AG04450 (cell line): Measurements from ENCODE around the gene SPAG9. TPM values are rescaled to one million over a fixed set of nuclear protein-coding genes. Genes with fewer than 3 reads are reported as not detected.
"Not testable (repeated sequence)": the region's sequence is repeated elsewhere in the genome, so short reads cannot be mapped to it uniquely, and the experiment has no call there.

ENCODE experiments used
- CTCF ChIA-PET: fragments of 300-600, 350-600 bp; formaldehyde crosslinking; extraction: SDS; loops from one replicate; lab custom pipeline; 2022; ENCODE audit warnings: antibody characterized with exemption, inconsistent platforms; lab: Charles Lee
- POLR2A ChIA-PET: fragments of 350-600 bp; formaldehyde crosslinking; extraction: SDS; loops from one replicate; lab custom pipeline; 2021; ENCODE audit warnings: antibody characterized with exemption, inconsistent platforms; lab: Yijun Ruan, JAX
- DNase-seq: peaks from one replicate; pipeline ENCODE4 v3.0.0-alpha.2; 2011; ENCODE audit warnings: low read depth, low spot score
- H3K27ac ChIP-seq: one replicate; pipeline ENCODE4 v1.5.1; 2012; ENCODE audit warnings: low read depth, low read length, control low read depth
- H3K27me3 ChIP-seq: one replicate; pipeline ENCODE4 v1.6.0; 2012; ENCODE audit warnings: low read length; ENCODE audit not compliant: control insufficient read depth, insufficient read depth
- H3K4me3 ChIP-seq: 2 replicates; pipeline ENCODE4 v1.5.1; 2011; ENCODE audit warnings: mild to moderate bottlenecking, low read depth, low read length, control low read depth
- H3K9me3 ChIP-seq: 2 replicates; pipeline ENCODE4 v1.5.1; 2012; ENCODE audit warnings: low read length; ENCODE audit not compliant: control insufficient read depth, insufficient read depth
- polyA plus RNA-seq: library from polyadenylated mRNA; depleted of rRNA; stranded (reverse); fragments of >200 nt; gene quantifications from 2 replicates; pipeline ENCODE4 v1.2.3, GENCODE V29; 2011
- TF ChIP-seq, protein P1 (sequence below): IDR thresholded peaks from 2 replicates; pipeline ENCODE4 v1.5.1; 2011; ENCODE audit warnings: low read depth, low read length, control low read depth, inconsistent platforms

SPAG9 gene
- polyA plus RNA-seq, 1 experiment = 42.1 TPM

GRCh38 chr17:50944054-50944901 is 176.4 kb downstream of the SPAG9 start:
- no peak overlapping the region for H3K27ac ChIP-seq
- POLR2A ChIA-PET = interaction anchor here (0.5 to 2.7 kb wide), 4 partner anchors 13 to 209 kb away, joined by 4 to 33 read pairs (median 4); partner anchors contain the start of genes NME1 and TOB1
- CTCF ChIA-PET = interaction anchor here (0.8 to 2.7 kb wide), 5 partner anchors 11 to 92 kb away, joined by 3 to 11 read pairs (median 3); no protein-coding TSS in a partner anchor
- no peaks in the 10 kb centered on the region; the same call in 1 of the 2 replicates for H3K9me3 ChIP-seq
- TF ChIP-seq, protein P1, sequence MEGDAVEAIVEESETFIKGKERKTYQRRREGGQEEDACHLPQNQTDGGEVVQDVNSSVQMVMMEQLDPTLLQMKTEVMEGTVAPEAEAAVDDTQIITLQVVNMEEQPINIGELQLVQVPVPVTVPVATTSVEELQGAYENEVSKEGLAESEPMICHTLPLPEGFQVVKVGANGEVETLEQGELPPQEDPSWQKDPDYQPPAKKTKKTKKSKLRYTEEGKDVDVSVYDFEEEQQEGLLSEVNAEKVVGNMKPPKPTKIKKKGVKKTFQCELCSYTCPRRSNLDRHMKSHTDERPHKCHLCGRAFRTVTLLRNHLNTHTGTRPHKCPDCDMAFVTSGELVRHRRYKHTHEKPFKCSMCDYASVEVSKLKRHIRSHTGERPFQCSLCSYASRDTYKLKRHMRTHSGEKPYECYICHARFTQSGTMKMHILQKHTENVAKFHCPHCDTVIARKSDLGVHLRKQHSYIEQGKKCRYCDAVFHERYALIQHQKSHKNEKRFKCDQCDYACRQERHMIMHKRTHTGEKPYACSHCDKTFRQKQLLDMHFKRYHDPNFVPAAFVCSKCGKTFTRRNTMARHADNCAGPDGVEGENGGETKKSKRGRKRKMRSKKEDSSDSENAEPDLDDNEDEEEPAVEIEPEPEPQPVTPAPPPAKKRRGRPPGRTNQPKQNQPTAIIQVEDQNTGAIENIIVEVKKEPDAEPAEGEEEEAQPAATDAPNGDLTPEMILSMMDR = no peak
- no peak for DNase-seq
- H3K4me3 ChIP-seq = peak overlapping the region; percentile 25; the same call in 1 of the 2 replicates
- H3K27me3 ChIP-seq = no peaks in the 10 kb centered on the region

GRCh38 chr17:50943575-50943933 is 177.1 kb downstream of the SPAG9 start:
- Histone ChIP-seq H3K27ac (no peak overlapping the region), H3K27me3 (no peaks in the 10 kb centered on the region), H3K9me3 (no peaks in the 10 kb centered on the region; the same call in 1 of the 2 replicates), H3K4me3 (no peak overlapping the region)
- CTCF ChIA-PET = no interaction called here
- POLR2A ChIA-PET = interaction anchor here (0.5 to 0.6 kb wide), 2 partner anchors 12 to 32 kb away, joined by 4 read pairs; no protein-coding TSS in a partner anchor
- TF ChIP-seq, protein P1 = no peak
- DNase-seq = no peak

- DNase-seq, H3K27ac ChIP-seq, H3K27me3 ChIP-seq, H3K9me3 ChIP-seq, H3K4me3 ChIP-seq, CTCF ChIA-PET: not testable (repeated sequence)
- POLR2A ChIA-PET = interaction anchor here (0.7 to 1.5 kb wide), 2 partner anchors 14 to 75 kb away, joined by 4 read pairs; partner anchors contain the start of gene TOB1
These were observed 179.0 kb downstream of the SPAG9 start for GRCh38 chr17:50941676-50942048.

- POLR2A ChIA-PET = interaction anchor here (0.6 kb wide), 1 partner anchor 74 kb away, joined by 3 read pairs; the partner anchor contains the start of gene TOB1
- H3K4me3 ChIP-seq = no peak overlapping the region
- no peak overlapping the region for H3K27ac ChIP-seq
- TF ChIP-seq, protein P1 = no peak
- CTCF ChIA-PET = no interaction called here
- no peaks in the 10 kb centered on the region; the same call in 1 of the 2 replicates for H3K9me3 ChIP-seq
- no peak for DNase-seq
- H3K27me3 ChIP-seq = no peaks in the 10 kb centered on the region
These were observed 180.6 kb downstream of the SPAG9 start for GRCh38 chr17:50939795-50940684.

DNA sequence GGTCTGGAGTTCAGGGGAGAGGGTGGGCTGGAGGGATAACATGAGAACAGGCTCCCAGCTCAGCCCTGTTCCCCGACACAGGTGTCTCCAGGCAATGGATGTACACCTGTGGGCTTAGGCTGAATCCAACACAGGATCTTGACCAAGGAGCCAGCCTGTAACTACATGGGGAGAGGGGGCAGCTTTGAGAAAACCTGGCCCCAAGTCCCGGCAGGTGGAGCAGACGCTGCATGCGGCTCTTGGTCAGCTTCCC is 181.2 kb downstream of the SPAG9 start:
- TF ChIP-seq, protein P1 = no peak
- ChIA-PET CTCF (no interaction called here), POLR2A (no interaction called here)
- DNase-seq = no peak
- Histone ChIP-seq H3K4me3 (no peak overlapping the region), H3K9me3 (no peaks in the 10 kb centered on the region; the same call in 1 of the 2 replicates), H3K27ac (no peak overlapping the region), H3K27me3 (no peaks in the 10 kb centered on the region)
